Liver (tissue), 3 donors: ENCODE measurements around the gene ANO8.

Source experiments
- RXRA ChIP-seq, 2 donors: IDR thresholded peaks; 2 replicates each; pipeline ENCODE4 v1.6.1; 2017 to 2018; ENCODE audit warnings: antibody characterized with exemption in 2 of 2, mild to moderate bottlenecking in 1 of 2
- TF ChIP-seq, protein P1 (sequence below): fragments of 150-350 bp; IDR thresholded peaks from 2 replicates; pipeline ENCODE4 v1.5.1; 2017; ENCODE audit warnings: improper control_type of control experiment, low read depth, low read length; ENCODE audit not compliant: missing input control
- TF ChIP-seq, protein P2 (sequence below): IDR thresholded peaks from 2 replicates; pipeline ENCODE4 v1.6.1; 2016; ENCODE audit warnings: antibody characterized with exemption
- TF ChIP-seq, protein P3 (sequence below): IDR thresholded peaks from 2 replicates; pipeline ENCODE4 v1.6.1; 2016; ENCODE audit warnings: antibody characterized with exemption, mild to moderate bottlenecking
- TF ChIP-seq, protein P4 (sequence below): IDR thresholded peaks from 2 replicates; pipeline ENCODE4 v1.6.1; 2016; ENCODE audit warnings: antibody characterized with exemption
- donor health status: healthy.
- donor health status: healthy.

DNA sequence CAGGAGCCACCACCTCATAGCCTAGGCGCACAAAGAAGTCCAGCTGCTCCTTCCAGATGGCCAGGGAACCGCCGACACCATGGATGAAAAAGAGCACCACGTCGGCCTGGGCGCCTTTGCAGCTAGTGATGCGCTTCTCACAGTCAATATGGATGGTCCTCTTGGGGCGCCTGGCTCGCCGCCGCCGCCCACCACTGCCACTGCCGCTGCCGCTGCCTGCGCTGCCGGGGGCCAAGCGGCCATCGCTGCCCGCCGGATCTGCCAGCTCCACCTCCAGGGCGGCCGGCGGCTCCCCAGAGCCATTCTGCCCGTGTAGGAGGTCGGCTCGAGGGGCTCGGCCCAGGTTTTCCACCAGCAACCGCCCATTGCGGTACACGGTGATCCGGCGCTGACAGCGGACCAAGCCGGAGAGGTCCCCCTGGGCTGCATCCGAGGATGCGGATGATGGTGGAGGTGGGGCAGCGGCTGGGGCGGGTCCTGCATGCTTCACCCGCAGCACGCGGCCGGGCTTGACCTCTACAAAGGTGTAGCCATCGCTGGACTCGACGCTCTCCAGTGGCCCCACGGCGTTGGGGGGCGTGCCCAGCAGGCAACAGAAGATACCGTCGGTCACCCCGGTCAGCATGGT is 33.5 kb downstream of the ANO8 start:
- TF ChIP-seq, protein P1, sequence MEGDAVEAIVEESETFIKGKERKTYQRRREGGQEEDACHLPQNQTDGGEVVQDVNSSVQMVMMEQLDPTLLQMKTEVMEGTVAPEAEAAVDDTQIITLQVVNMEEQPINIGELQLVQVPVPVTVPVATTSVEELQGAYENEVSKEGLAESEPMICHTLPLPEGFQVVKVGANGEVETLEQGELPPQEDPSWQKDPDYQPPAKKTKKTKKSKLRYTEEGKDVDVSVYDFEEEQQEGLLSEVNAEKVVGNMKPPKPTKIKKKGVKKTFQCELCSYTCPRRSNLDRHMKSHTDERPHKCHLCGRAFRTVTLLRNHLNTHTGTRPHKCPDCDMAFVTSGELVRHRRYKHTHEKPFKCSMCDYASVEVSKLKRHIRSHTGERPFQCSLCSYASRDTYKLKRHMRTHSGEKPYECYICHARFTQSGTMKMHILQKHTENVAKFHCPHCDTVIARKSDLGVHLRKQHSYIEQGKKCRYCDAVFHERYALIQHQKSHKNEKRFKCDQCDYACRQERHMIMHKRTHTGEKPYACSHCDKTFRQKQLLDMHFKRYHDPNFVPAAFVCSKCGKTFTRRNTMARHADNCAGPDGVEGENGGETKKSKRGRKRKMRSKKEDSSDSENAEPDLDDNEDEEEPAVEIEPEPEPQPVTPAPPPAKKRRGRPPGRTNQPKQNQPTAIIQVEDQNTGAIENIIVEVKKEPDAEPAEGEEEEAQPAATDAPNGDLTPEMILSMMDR: no peak
- TF ChIP-seq, protein P2, sequence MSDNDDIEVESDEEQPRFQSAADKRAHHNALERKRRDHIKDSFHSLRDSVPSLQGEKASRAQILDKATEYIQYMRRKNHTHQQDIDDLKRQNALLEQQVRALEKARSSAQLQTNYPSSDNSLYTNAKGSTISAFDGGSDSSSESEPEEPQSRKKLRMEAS: no peak
- TF ChIP-seq, protein P3, sequence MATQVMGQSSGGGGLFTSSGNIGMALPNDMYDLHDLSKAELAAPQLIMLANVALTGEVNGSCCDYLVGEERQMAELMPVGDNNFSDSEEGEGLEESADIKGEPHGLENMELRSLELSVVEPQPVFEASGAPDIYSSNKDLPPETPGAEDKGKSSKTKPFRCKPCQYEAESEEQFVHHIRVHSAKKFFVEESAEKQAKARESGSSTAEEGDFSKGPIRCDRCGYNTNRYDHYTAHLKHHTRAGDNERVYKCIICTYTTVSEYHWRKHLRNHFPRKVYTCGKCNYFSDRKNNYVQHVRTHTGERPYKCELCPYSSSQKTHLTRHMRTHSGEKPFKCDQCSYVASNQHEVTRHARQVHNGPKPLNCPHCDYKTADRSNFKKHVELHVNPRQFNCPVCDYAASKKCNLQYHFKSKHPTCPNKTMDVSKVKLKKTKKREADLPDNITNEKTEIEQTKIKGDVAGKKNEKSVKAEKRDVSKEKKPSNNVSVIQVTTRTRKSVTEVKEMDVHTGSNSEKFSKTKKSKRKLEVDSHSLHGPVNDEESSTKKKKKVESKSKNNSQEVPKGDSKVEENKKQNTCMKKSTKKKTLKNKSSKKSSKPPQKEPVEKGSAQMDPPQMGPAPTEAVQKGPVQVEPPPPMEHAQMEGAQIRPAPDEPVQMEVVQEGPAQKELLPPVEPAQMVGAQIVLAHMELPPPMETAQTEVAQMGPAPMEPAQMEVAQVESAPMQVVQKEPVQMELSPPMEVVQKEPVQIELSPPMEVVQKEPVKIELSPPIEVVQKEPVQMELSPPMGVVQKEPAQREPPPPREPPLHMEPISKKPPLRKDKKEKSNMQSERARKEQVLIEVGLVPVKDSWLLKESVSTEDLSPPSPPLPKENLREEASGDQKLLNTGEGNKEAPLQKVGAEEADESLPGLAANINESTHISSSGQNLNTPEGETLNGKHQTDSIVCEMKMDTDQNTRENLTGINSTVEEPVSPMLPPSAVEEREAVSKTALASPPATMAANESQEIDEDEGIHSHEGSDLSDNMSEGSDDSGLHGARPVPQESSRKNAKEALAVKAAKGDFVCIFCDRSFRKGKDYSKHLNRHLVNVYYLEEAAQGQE: no peak
- TF ChIP-seq RXRA (IDR thresholded peaks at IDR 0.05): no peak
- TF ChIP-seq, protein P4, sequence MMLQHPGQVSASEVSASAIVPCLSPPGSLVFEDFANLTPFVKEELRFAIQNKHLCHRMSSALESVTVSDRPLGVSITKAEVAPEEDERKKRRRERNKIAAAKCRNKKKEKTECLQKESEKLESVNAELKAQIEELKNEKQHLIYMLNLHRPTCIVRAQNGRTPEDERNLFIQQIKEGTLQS: no peak
